Astrocyte (in vitro differentiated cells and primary cell): ENCODE measurements around the gene IFIT3. TPM values are rescaled to one million over a fixed set of nuclear protein-coding genes. Genes with fewer than 3 reads are reported as not detected.

Source experiments
- DNase-seq: peaks from one replicate; pipeline ENCODE4 v3.0.0-alpha.2; 2010; ENCODE audit warnings: low read depth
- FAIRE-seq: peaks from 2 replicates; lab custom pipeline; 2011; peaks lifted over from hg19 to GRCh38; lab: Jason Lieb, UNC
- H2AFZ ChIP-seq: 2 replicates; pipeline ENCODE4 v1.6.0; 2012; ENCODE audit warnings: low read depth, low read length, inconsistent platforms
- H3K27ac ChIP-seq: 2 replicates; pipeline ENCODE4 v1.5.1; 2011; ENCODE audit warnings: low read depth, low read length, inconsistent platforms
- H3K27me3 ChIP-seq: 2 replicates; pipeline ENCODE4 v1.6.0; 2011; ENCODE audit warnings: low read length, inconsistent platforms; ENCODE audit not compliant: insufficient read depth
- H3K36me3 ChIP-seq: 2 replicates; pipeline ENCODE4 v1.5.1; 2011; ENCODE audit warnings: low read length, inconsistent platforms; ENCODE audit not compliant: insufficient read depth
- H3K4me1 ChIP-seq: 2 replicates; pipeline ENCODE4 v1.5.1; 2011; ENCODE audit warnings: low read length, inconsistent platforms; ENCODE audit not compliant: insufficient read depth
- H3K4me2 ChIP-seq: 2 replicates; pipeline ENCODE4 v1.6.0; 2012; ENCODE audit warnings: low read length, inconsistent platforms
- H3K4me3 ChIP-seq: 2 replicates; pipeline ENCODE4 v1.5.1; 2011; ENCODE audit warnings: low read depth, mild to moderate bottlenecking, low read length, inconsistent platforms; ENCODE audit not compliant: insufficient read depth
- H3K79me2 ChIP-seq: 2 replicates; pipeline ENCODE4 v1.6.0; 2012; ENCODE audit warnings: mild to moderate bottlenecking, low read length, inconsistent platforms; ENCODE audit not compliant: insufficient read depth
- H3K9ac ChIP-seq: 2 replicates; pipeline ENCODE4 v1.6.0; 2012; ENCODE audit warnings: mild to moderate bottlenecking, low read length, inconsistent platforms
- H3K9me3 ChIP-seq: 2 replicates; pipeline ENCODE4 v1.5.1; 2012; ENCODE audit warnings: low read depth, mild to moderate bottlenecking, low read length, inconsistent platforms; ENCODE audit not compliant: insufficient read depth
- H4K20me1 ChIP-seq: 2 replicates; pipeline ENCODE4 v1.6.0; 2012; ENCODE audit warnings: low read length, inconsistent platforms; ENCODE audit not compliant: insufficient read depth
- H3K27ac Mint-ChIP-seq: one replicate; pipeline ENCODE4 v1.8.0; 2021; ENCODE audit warnings: mild to moderate bottlenecking, mixed read lengths; ENCODE audit not compliant: unreplicated experiment
- H3K27me3 Mint-ChIP-seq: one replicate; pipeline ENCODE4 v1.8.0; 2021; ENCODE audit warnings: low read depth, mixed read lengths; ENCODE audit not compliant: unreplicated experiment
- H3K36me3 Mint-ChIP-seq: one replicate; pipeline ENCODE4 v1.8.0; 2021; ENCODE audit warnings: low read depth, mixed read lengths; ENCODE audit not compliant: unreplicated experiment
- H3K4me1 Mint-ChIP-seq: one replicate; pipeline ENCODE4 v1.8.0; 2021; ENCODE audit warnings: low read depth, mixed read lengths; ENCODE audit not compliant: unreplicated experiment
- H3K4me3 Mint-ChIP-seq: one replicate; pipeline ENCODE4 v1.8.0; 2021; ENCODE audit warnings: mild to moderate bottlenecking, moderate library complexity, mixed read lengths; ENCODE audit not compliant: unreplicated experiment
- H3K9me3 Mint-ChIP-seq: one replicate; pipeline ENCODE4 v1.8.0; 2021; ENCODE audit warnings: mild to moderate bottlenecking, mixed read lengths; ENCODE audit not compliant: unreplicated experiment
- CTCF ChIP-seq: IDR thresholded peaks from 2 replicates; pipeline ENCODE4 v1.5.1; 2011; ENCODE audit warnings: low read depth, mild to moderate bottlenecking, inconsistent platforms, low read length, moderate library complexity; ENCODE audit not compliant: insufficient read depth
- EZH2 ChIP-seq: IDR thresholded peaks from 2 replicates; pipeline ENCODE4 v1.6.1; 2012; ENCODE audit warnings: mild to moderate bottlenecking, low read length, inconsistent platforms; ENCODE audit not compliant: insufficient read depth
- total RNA-seq: library from RNA; stranded (reverse); gene quantifications from 2 replicates; pipeline ENCODE4 v1.2.1, GENCODE V29; 2021

The IFIT3 gene
- total RNA-seq, 1 donor from 2014 or later: 171 TPM

DNA sequence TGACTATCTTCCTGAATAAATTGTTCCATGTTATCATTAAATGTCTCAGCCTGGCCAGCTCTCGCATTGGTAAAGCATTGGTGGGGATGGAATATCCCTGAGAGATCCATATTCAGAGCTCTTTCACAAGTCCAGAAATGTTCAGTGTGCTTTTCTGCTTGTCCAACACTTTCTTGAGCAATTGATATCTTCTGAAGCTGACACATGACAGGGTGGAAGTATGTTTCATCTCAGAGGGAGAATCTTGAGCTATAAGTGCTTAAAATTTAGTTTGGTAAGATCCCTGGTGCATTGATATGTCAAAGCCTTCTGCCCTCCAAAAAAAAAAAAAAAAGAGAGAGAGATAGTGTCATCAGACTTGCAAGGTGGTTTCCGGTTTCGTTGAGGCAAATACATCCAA lies 7.4 kb downstream of the IFIT3 start:
- TF ChIP-seq CTCF (no peak), EZH2 (no peak)
- no peak for FAIRE-seq
- no peaks in the 10 kb centered on the region for H3K27me3 ChIP-seq

GRCh38 chr10:89336241-89336640 lies 8.4 kb downstream of the IFIT3 start:
- TF ChIP-seq CTCF (no peak), EZH2 (no peak)
- Mint-ChIP-seq H3K27me3 (no peaks in the 10 kb centered on the region), H3K27ac (peak overlapping the region; percentile 68), H3K4me1 (peaks cover 48% of the 10 kb centered on the region), H3K4me3 (peak overlapping the region; percentile 87), H3K36me3 (peaks cover 42% of the 10 kb centered on the region), H3K9me3 (no peaks in the 10 kb centered on the region)
- Histone ChIP-seq H3K27ac (no peak overlapping the region), H3K9me3 (no peaks in the 10 kb centered on the region), H3K79me2 (no peaks in the 10 kb centered on the region), H3K27me3 (no peaks in the 10 kb centered on the region), H4K20me1 (no peaks in the 10 kb centered on the region), H3K4me3 (no peak overlapping the region), H3K4me2 (no peak overlapping the region), H3K36me3 (no peaks in the 10 kb centered on the region), H3K9ac (no peak overlapping the region), H3K4me1 (peaks cover 20% of the 10 kb centered on the region), H2AFZ (no peak overlapping the region)
- FAIRE-seq: no peak
- no peak for DNase-seq

More for the DNA sequence above, 7.4 kb downstream of the IFIT3 start:
- H3K9me3 ChIP-seq: no peaks in the 10 kb centered on the region
- no peaks in the 10 kb centered on the region for H3K36me3 ChIP-seq
- H3K4me3 Mint-ChIP-seq: peak overlapping the region; percentile 87
- H3K27ac Mint-ChIP-seq: no peak overlapping the region
- no peaks in the 10 kb centered on the region for H3K9me3 Mint-ChIP-seq
- H3K4me1 Mint-ChIP-seq: peaks cover 53% of the 10 kb centered on the region
- no peak for DNase-seq
- no peak overlapping the region for H3K4me2 ChIP-seq
- no peaks in the 10 kb centered on the region for H4K20me1 ChIP-seq
- H3K79me2 ChIP-seq: no peaks in the 10 kb centered on the region
- H2AFZ ChIP-seq: no peak overlapping the region
- no peak overlapping the region for H3K27ac ChIP-seq
- no peak overlapping the region for H3K9ac ChIP-seq
- H3K36me3 Mint-ChIP-seq: peaks cover 35% of the 10 kb centered on the region
- no peaks in the 10 kb centered on the region for H3K27me3 Mint-ChIP-seq
- H3K4me1 ChIP-seq: peaks cover 24% of the 10 kb centered on the region
- H3K4me3 ChIP-seq: no peak overlapping the region

- Histone ChIP-seq H3K4me3 (no peak overlapping the region), H3K79me2 (no peaks in the 10 kb centered on the region), H2AFZ (no peak overlapping the region), H3K9me3 (no peaks in the 10 kb centered on the region), H3K36me3 (no peaks in the 10 kb centered on the region), H3K4me1 (peaks cover 19% of the 10 kb centered on the region), H3K4me2 (peak overlapping the region; percentile 17), H4K20me1 (no peaks in the 10 kb centered on the region), H3K27me3 (no peaks in the 10 kb centered on the region), H3K27ac (no peak overlapping the region), H3K9ac (no peak overlapping the region)
- DNase-seq (peak; percentile 82), FAIRE-seq (no peak)
- Mint-ChIP-seq H3K9me3 (no peaks in the 10 kb centered on the region), H3K27ac (peak overlapping the region; percentile 68), H3K4me1 (peaks cover 39% of the 10 kb centered on the region), H3K36me3 (peaks cover 42% of the 10 kb centered on the region), H3K4me3 (peak overlapping the region; percentile 45), H3K27me3 (no peaks in the 10 kb centered on the region)
- TF ChIP-seq CTCF: no peak
- no peak for TF ChIP-seq EZH2
These were observed 9.7 kb downstream of the IFIT3 start for GRCh38 chr10:89337484-89337883.
